ENCODE results near the gene KRTAP26-1.
A peak's percentile ranks its signal among the peaks of the same experiment; 100 is the strongest.

KRTAP26-1 gene

GRCh38 chr21:30271156-30271555, 49.0 kb downstream of the KRTAP26-1 start:
- DNase-seq, result peak; percentile 44

GRCh38 chr21:30269803-30270530, 50.1 kb downstream of the KRTAP26-1 start:
- DNase-seq, result no peak

Data from right hindlimb (tissue), 1 donor.